Activated CD4-positive, alpha-beta T cell treated with anti-CD3 and anti-CD28 coated beads for 24 hours (primary cell): Measurements from ENCODE around the gene MLXIPL.
A peak's percentile ranks its signal among the peaks of the same experiment; 100 is the strongest.
"Not testable (repeated sequence)": the region's sequence is repeated elsewhere in the genome, so short reads cannot be mapped to it uniquely, and the experiment has no call there.

Source experiments
- DNase-seq, 2 donors: peaks; one replicate each; pipeline ENCODE4 v3.0.0-alpha.2; 2020; ENCODE audit warnings: low read depth in 2 of 2

Gene MLXIPL

GRCh38 chr7:73623798-73624668, at the start of gene MLXIPL:
TSS of gene MLXIPL (minus strand) at chr7:73624522. CDS start at chr7:73624492, 30 bp downstream.
- peak; percentile 31 to 61 for DNase-seq

GRCh38 chr7:73671857-73672445, 47.6 kb upstream of the MLXIPL start:
- no peak for DNase-seq

GRCh38 chr7:73671322-73671661, 47.0 kb upstream of the MLXIPL start:
- DNase-seq: no peak

GRCh38 chr7:73669858-73670385, 45.6 kb upstream of the MLXIPL start:
- DNase-seq: no peak

- DNase-seq: no peak
Measured at GRCh38 chr7:73669288-73669701, 45.0 kb upstream of the MLXIPL start.

- no peak for DNase-seq
Measured at GRCh38 chr7:73668886-73669230, 44.5 kb upstream of the MLXIPL start.

- DNase-seq: no peak
Measured at GRCh38 chr7:73668103-73668885, 44.0 kb upstream of the MLXIPL start.

GRCh38 chr7:73667344-73668102, 43.2 kb upstream of the MLXIPL start, which contains the start of gene VPS37D:
TSS of gene VPS37D (plus strand) at chr7:73667831. CDS start at chr7:73667959, 128 bp downstream.
- peak; percentile 88 to 93 for DNase-seq

- no peak for DNase-seq
Measured at GRCh38 chr7:73663033-73663432, 38.7 kb upstream of the MLXIPL start.

GRCh38 chr7:73660594-73660993, 36.3 kb upstream of the MLXIPL start:
- not testable (repeated sequence) for DNase-seq

- no peak for DNase-seq
Measured at GRCh38 chr7:73659983-73660382, 35.7 kb upstream of the MLXIPL start.

GRCh38 chr7:73655309-73655708, 31.0 kb upstream of the MLXIPL start:
- DNase-seq: not testable (repeated sequence)

GRCh38 chr7:73652541-73652949, 28.2 kb upstream of the MLXIPL start:
- DNase-seq: no peak

GRCh38 chr7:73650524-73650923, 26.2 kb upstream of the MLXIPL start:
- no peak for DNase-seq

GRCh38 chr7:73649576-73649975, 25.3 kb upstream of the MLXIPL start:
- DNase-seq: no peak

- DNase-seq: no peak
Measured at GRCh38 chr7:73648593-73649332, 24.4 kb upstream of the MLXIPL start.

GRCh38 chr7:73647725-73648592, 23.6 kb upstream of the MLXIPL start:
- peak in 1 of 2 donors; percentile 3 for DNase-seq

GRCh38 chr7:73646785-73647724, 22.7 kb upstream of the MLXIPL start:
- DNase-seq: no peak
